IPS-20b (cell line): ENCODE data around the gene PRRT4.

ENCODE experiments used
- H3K27ac ChIP-seq: one replicate; pipeline ENCODE4 v1.5.1; 2013; ENCODE audit warnings: low read length
- H3K27me3 ChIP-seq: 2 replicates; pipeline ENCODE4 v1.6.1; 2013; ENCODE audit warnings: mild to moderate bottlenecking, low read length, inconsistent platforms; ENCODE audit not compliant: insufficient read depth
- H3K36me3 ChIP-seq: 2 replicates; pipeline ENCODE4 v1.6.1; 2013; ENCODE audit warnings: low read depth, mild to moderate bottlenecking, inconsistent platforms, low read length, moderate library complexity; ENCODE audit not compliant: insufficient read depth
- H3K4me1 ChIP-seq: 2 replicates; pipeline ENCODE4 v1.6.1; 2013; ENCODE audit warnings: mild to moderate bottlenecking, control low read depth, inconsistent platforms, low read length, moderate library complexity; ENCODE audit not compliant: insufficient read depth
- H3K4me3 ChIP-seq: 2 replicates; pipeline ENCODE4 v1.5.1; 2013; ENCODE audit warnings: mild to moderate bottlenecking, low read length, inconsistent platforms
- H3K9ac ChIP-seq: 2 replicates; pipeline ENCODE4 v1.6.1; 2013; ENCODE audit warnings: low read depth, mild to moderate bottlenecking, inconsistent platforms, low read length, moderate library complexity
- H3K9me3 ChIP-seq: 2 replicates; pipeline ENCODE4 v1.6.1; 2013; ENCODE audit warnings: mild to moderate bottlenecking, low read depth, low read length, inconsistent platforms; ENCODE audit not compliant: insufficient read depth

Gene PRRT4

GRCh38 chr7:128361411-128362379 lies at the start of gene PRRT4:
PRRT4 (minus strand) TSS chr7:128361690.
- Histone ChIP-seq H3K36me3 (no peaks in the 10 kb centered on the region), H3K27me3 (peaks cover 95% of the 10 kb centered on the region), H3K27ac (no peak within 1 kb of the TSS), H3K9me3 (no peaks in the 10 kb centered on the region), H3K4me1 (0 out of 2 replicates have a peak, but pooled peaks cover 4% of the 10 kb centered on the region), H3K9ac (no peak within 1 kb of the TSS), H3K4me3 (peak within 1 kb of the TSS; percentile 65)

DNA sequence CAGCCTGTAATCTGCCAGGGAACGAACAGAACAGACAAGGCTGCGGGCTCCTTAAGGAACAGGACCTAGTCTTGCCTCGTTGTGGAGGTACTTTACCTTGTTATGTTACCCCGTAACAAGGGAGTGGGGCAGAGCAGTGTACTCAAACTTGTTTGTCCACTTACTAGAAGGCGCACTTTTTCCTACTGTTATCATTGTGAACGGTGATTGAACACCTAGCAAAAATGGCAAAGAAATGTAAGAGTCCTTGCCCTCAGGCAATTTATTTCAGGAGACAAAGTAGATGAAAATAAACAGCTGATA lies 48.9 kb upstream of the PRRT4 start:
- H3K36me3 ChIP-seq, result no peaks in the 10 kb centered on the region
- no peaks in the 10 kb centered on the region for H3K9me3 ChIP-seq
- H3K9ac ChIP-seq, result peak overlapping the region; percentile 37; the same call in 1 of the 2 replicates
- no peak overlapping the region for H3K27ac ChIP-seq
- peaks cover 15% of the 10 kb centered on the region; the same call in 1 of the 2 replicates for H3K4me1 ChIP-seq
- H3K4me3 ChIP-seq, result peak overlapping the region; percentile 88
- peaks cover 85% of the 10 kb centered on the region for H3K27me3 ChIP-seq

DNA sequence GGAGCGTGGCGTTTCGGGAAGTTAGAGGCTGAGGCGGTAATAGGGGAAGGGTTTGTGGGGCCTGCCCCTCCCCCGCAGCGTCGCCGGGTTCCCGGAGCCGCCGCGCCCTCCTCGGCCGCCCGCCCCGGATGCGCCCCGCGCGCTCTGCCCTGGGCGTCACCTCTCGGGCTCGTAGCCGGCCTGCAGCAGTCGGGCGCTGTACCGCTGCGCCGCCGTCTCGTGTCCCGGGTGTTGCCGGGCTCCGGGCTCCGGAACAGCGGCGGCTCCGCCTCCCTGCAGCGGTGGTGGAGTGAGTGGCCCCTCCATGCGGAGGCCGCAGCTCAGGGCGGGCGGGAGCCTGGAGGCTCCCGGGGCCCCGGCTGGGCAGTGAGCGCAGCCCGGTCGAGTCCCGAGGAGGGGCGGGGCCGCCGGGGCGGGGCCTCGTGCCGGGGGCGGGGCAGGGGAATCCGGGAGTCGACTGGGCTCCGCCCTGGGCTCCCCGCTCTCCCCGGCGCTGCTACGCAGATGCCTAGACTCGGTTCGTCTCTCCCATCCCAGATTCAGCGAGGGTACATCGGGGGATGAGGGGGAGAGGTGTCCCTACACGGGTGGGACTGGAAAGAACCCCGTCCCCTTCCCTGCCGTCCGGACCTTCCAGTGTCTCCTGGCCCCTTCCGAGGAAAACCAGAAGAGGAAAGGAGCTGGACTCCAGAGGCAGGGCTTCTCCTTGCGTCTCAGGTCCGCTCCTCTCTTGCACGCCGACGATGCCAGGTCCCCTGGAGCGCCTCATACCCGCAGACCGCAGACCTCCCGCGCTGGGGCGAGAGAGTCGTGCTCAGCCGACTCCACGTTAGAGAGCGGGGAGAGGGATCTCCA lies 48.3 kb upstream of the PRRT4 start, which contains the start of gene IMPDH1:
Gene IMPDH1 (minus strand): TSS at position 387 of the 855 bp plus-strand sequence. CDS start 81 bp downstream, at position 306.
- Histone ChIP-seq H3K9ac (peak within 1 kb of the TSS; percentile 41; the same call in 1 of the 2 replicates), H3K4me3 (peak within 1 kb of the TSS; percentile 88), H3K27me3 (peaks cover 86% of the 10 kb centered on the region), H3K4me1 (peaks cover 15% of the 10 kb centered on the region; the same call in 1 of the 2 replicates), H3K36me3 (no peaks in the 10 kb centered on the region), H3K27ac (no peak within 1 kb of the TSS), H3K9me3 (no peaks in the 10 kb centered on the region)

DNA sequence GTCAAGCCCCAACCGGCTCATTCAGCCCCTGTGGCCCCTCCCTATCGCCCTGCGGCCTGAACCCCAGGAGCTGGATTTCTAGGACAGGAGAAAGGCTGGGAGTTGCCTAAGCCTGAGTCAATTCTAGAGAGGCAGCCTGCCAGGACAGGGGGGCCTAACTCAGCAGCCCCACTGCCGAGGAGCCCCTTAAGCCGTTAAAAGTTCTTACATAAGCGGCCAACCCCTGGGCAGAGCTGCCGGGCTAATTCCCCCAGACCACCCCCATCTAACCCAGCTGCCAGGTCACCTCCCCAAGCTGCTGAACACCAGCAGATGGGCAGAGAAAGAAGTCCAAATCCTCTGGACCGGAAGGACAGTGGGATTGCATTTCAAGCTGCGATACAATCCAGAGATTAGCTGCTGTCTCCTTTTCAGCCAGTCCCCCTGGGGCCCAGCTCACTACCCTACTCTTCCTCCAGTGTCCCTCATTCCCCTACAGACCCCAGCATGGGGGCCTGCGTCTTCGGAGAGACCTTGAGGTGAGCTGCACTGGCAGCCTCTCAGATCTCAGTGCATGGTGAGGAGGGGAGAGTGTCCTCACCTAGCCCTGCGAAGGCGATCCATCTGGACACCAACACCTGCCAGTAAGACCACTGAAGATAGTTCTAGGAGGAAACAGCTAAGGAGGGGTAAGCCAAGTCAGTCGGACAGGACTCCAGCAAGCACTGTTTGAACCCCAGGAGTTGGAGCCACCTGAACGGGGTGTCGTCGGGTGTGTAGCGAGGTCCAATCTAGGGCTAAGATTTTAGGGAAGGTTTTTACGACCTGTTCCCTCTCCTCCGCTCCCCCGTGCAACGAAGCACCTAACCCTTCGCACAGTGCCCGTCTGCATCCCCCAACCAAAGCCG lies 47.5 kb upstream of the PRRT4 start:
- H3K4me1 ChIP-seq, result peaks cover 19% of the 10 kb centered on the region
- H3K36me3 ChIP-seq, result no peaks in the 10 kb centered on the region
- H3K4me3 ChIP-seq, result peak overlapping the region; percentile 88
- H3K9me3 ChIP-seq, result no peaks in the 10 kb centered on the region
- no peak overlapping the region for H3K27ac ChIP-seq
- peak overlapping the region; percentile 41; the same call in 1 of the 2 replicates for H3K9ac ChIP-seq
- peaks cover 90% of the 10 kb centered on the region for H3K27me3 ChIP-seq

DNA sequence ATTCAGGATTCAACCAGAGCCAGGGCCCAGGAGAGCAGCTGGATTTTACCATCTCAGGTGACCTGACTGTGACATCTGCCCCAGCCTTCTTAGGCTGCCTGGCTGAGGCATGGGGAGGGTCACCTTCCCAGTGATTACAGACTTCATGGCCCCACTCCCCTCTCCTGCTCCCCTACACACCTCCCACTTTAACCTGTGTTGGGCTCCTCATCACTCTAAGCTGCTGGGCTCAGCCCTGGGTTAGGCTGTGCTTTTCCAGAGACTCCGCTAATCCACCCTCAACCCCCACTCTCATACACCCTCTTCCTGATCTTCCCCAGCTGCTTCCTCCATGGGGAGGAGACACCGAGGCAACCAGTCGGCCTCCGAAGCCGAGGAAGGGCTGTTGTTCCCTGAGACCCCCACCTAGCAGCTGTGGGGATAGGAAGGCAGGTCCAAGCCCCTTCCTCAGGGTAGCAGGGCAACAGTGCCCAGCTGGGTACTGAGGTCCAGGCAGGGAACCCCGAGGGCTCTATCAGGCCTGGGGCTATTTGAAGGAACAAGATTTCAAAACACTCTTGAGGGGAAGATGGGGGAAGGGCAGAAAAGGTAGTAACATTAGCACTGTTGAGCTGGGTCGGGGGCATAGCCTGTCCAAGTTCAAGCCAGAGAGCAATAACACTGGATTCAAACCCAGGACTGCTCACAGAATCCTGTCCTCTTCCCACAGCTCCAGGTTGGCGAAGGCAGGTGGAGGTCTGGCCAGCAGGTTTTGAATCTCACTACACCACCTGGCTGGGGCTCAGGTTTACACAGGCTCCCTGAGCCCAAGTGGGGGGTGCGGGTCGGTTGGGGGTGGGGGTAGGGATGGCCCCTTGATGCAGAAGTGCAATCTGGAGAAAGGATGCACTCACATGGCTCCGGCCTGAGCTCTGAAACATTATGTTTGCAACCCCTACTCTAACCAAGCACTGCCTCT lies 46.5 kb upstream of the PRRT4 start:
- Histone ChIP-seq H3K9ac (no peak overlapping the region), H3K4me3 (peak overlapping the region; percentile 88; the same call in 1 of the 2 replicates), H3K9me3 (no peaks in the 10 kb centered on the region), H3K27ac (no peak overlapping the region), H3K4me1 (peaks cover 21% of the 10 kb centered on the region), H3K36me3 (no peaks in the 10 kb centered on the region), H3K27me3 (peaks cover 87% of the 10 kb centered on the region)

DNA sequence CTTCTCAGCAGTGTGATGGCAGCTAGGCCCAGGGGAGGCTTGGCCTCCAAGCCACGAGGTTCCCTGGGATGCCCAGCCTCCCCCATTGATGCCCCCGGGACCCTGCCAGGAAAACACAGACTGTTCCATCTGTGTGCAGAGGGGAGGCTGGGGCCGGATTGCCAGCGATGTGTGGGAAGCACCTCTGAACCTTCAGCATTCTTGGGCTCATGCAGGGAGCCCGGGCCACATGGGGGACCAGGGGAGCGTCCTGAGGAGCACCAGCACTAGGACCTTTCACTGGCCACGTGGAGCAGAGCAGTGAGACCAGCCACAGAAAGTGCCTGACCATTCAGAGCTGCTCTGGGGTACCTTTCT lies 45.7 kb upstream of the PRRT4 start:
- Histone ChIP-seq H3K27me3 (peaks cover 83% of the 10 kb centered on the region), H3K27ac (no peak overlapping the region)

GRCh38 chr7:128406314-128407232 lies 45.1 kb upstream of the PRRT4 start:
- Histone ChIP-seq H3K9me3 (no peaks in the 10 kb centered on the region), H3K27me3 (peaks cover 77% of the 10 kb centered on the region), H3K4me3 (peak overlapping the region; percentile 45), H3K9ac (no peak overlapping the region), H3K27ac (no peak overlapping the region), H3K4me1 (peaks cover 21% of the 10 kb centered on the region), H3K36me3 (no peaks in the 10 kb centered on the region)

More for the DNA sequence above, 45.7 kb upstream of the PRRT4 start:
- no peaks in the 10 kb centered on the region for H3K36me3 ChIP-seq
- H3K9me3 ChIP-seq, result no peaks in the 10 kb centered on the region
- no peak overlapping the region for H3K4me3 ChIP-seq
- no peak overlapping the region for H3K9ac ChIP-seq
- H3K4me1 ChIP-seq, result peaks cover 21% of the 10 kb centered on the region

DNA sequence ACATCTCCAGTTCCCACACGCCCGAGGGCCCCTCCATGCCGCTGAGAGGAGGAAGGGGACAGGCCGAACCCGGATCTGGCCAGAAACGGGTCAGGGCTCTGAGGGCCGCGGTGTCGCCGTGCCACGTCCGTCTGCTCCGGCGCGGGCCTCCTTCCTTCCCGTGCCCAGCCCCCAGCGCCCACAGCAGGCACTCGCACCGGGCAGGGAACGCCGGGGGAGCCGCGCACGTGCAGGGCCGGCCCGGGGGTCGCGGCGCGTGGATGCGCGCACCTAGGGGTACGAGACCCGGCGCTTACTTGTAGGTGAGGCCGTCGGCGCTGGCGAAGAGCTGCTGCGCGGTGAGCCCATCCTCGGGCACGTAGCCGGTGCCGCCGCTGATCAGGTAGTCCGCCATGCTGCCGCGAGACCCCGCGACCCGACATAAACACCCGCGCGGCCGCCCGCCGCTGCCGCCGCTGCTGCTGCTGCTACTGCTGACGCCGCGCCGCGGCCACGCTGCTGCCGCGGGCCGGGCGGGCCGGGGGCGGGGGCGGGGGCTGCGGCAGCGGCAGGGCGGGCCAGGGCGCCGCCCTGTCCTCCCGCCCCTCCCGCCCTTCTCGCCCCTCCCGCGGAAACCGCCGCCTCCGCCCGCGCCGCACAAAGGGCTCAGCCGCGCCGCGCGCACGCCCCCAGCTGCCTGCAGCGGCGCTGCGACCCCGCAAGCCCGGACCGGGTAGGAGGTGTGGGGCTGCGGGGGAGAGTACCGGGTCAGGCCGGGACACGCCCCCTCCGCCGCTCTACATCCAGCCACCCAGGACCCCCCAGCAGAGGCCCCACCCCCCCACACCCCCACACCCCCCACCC lies 44.2 kb upstream of the PRRT4 start:
- Histone ChIP-seq H3K9me3 (no peaks in the 10 kb centered on the region), H3K27ac (no peak overlapping the region), H3K27me3 (peaks cover 68% of the 10 kb centered on the region)

GRCh38 chr7:128404886-128405470 lies 43.5 kb upstream of the PRRT4 start:
- H3K27ac ChIP-seq, result no peak overlapping the region
- H3K4me3 ChIP-seq, result peak overlapping the region; percentile 72
- H3K4me1 ChIP-seq, result peaks cover 21% of the 10 kb centered on the region
- H3K9ac ChIP-seq, result peak overlapping the region; percentile 45
- no peaks in the 10 kb centered on the region for H3K9me3 ChIP-seq
- peaks cover 10% of the 10 kb centered on the region; the same call in 1 of the 2 replicates for H3K36me3 ChIP-seq
- H3K27me3 ChIP-seq, result peaks cover 61% of the 10 kb centered on the region

More for the DNA sequence above, 44.2 kb upstream of the PRRT4 start:
- Histone ChIP-seq H3K4me3 (peak overlapping the region; percentile 72), H3K36me3 (peaks cover 4% of the 10 kb centered on the region; the same call in 1 of the 2 replicates), H3K4me1 (peaks cover 21% of the 10 kb centered on the region), H3K9ac (peak overlapping the region; percentile 45)
